Fibroblast of peridontal ligament (primary cell): Measurements from ENCODE around the gene HAUS7.

Experiments
- DNase-seq: peaks from one replicate; pipeline ENCODE4 v3.0.0-alpha.2; 2010; ENCODE audit errors: extremely low read depth

Gene HAUS7

DNA sequence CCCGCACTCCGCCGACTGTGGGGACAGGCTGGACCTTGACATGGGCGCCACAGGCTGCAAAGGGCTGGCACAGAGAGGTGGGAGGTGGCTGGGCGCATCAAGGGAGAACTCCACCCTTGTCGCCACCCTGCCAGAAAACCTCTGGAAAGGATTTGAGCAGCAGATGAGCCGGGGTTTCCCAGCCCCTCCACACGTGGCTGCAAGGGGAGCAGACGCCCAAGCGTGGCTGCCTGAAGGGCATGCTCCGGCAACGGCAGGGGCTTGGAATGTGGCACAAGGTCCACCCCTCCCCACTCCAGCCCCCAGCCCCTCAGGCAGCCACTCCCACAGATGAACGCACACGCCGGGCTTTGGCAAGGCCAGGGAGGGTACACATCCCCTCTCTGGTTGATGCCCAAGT is 29.0 kb upstream of the HAUS7 start:
- DNase-seq, result no peak

GRCh38 chrX:153498453-153498852 is 28.1 kb upstream of the HAUS7 start:
- no peak for DNase-seq

DNA sequence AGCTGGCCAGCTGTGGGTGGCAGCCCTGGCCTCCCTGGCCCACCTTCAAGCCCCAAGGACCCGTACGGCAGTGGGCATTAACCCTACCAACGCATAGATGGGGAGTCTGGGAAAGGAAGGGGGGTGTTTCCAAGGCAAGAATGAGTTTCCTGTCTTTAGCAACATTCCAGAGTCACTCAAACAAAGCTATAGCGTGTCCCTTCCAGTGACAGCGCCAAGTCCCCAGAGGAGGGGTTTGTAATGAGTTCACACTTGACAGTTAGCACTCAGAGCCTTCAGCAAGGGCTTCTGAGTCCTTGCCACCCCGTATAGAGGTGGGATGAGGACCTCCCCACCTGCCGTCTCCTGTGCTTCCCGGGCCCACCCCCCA is 26.2 kb upstream of the HAUS7 start:
- no peak for DNase-seq

DNA sequence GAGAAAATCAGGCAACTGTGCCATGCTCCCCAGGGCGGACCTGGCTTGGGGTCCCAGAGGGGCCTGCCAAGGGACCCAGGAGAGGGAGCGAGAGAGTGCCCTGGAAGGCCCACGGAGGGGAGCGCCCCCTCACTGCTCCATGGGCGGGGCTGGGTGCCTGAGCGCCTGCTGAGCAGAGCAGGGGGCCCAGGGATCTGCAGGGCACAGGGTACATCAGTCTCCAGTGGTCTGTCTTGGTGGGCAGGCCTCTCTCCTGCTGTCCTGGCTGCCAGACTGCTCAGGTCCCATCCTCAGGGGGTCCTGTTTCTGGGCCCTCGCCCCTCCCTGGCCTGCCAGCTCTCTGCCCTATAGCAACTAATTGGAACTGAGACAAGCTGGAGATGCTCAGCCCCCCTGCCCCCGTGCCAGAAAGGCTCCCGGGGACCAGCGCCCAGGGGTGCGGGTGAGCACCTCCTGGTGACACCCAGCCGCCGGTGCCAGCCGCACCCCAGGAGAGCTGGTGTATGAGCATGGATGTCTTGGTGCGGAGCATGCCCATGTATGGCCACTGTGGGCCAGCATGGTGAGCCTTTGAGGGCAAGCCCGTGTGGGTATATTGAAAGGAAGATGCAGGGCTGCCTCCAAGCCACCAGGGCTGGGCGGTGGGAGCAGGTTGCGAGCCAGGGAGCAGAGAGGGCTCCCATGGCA is 25.7 kb upstream of the HAUS7 start:
- no peak for DNase-seq

GRCh38 chrX:153495362-153495751 is 25.0 kb upstream of the HAUS7 start:
- peak; percentile 32 for DNase-seq

DNA sequence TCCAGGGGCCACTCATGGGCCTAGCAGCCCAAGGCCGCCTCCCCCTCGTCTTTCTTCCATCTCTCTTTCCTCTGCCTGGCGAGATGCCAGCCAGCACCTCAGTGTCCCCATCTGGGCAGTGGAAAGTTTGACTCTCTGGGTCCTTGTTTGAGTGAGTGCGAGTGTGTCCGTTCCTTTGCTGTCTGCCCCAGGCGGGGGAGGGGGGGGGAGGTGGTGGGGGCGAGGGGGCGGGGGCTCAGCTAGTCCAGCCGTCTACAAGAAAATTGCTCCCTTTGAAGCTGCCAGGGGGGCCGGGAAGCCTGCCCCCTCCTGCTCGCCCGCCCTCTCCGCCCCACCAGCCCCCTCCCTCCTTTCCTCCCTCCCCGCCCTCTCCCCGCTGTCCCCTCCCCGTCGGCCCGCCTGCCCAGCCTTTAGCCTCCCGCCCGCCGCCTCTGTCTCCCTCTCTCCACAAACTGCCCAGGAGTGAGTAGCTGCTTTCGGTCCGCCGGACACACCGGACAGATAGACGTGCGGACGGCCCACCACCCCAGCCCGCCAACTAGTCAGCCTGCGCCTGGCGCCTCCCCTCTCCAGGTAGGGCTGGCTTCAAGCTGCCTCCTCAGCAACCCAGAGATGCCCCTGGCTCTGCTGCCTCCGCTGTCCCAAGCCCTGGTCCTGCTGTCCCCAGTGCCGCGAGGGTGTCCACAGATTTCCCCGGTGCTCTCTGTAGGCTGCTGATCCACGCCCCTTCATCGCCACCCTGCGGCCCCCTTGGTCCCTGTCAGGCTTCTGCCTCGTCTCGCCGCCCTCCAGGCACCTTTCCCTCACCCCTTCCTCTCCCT is 24.4 kb upstream of the HAUS7 start, which contains the start of gene BGN:
Gene BGN (plus strand): TSS at position 440 of the 821 bp plus-strand sequence. CDS start 9,652 bp downstream, outside the sequence.
- DNase-seq, result peak; percentile 23

DNA sequence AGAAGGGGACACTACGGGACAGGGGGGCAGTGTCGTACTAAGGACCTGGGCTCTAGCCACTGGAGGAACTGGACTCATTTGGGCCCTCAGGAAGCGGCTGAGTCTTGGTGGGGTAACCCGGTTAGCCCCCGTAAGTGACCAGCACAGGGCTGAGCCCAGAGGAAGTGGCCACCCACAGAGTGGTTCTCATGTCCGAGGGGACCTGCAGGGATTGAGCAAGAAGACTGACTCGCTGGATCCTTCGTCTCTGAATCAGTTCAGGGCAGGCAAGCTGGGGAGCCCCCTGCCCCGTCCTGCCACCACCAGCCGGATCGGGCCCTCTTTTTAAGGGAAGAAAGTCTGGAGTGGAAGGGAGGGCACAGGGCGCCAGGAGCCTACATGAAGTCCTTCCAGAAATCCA is 23.7 kb upstream of the HAUS7 start:
- DNase-seq, result no peak

- no peak for DNase-seq
Observed at GRCh38 chrX:153493085-153493484, 22.7 kb upstream of the HAUS7 start.

GRCh38 chrX:153492543-153492942 is 22.2 kb upstream of the HAUS7 start:
- DNase-seq, result no peak

- DNase-seq, result no peak
Observed at GRCh38 chrX:153491918-153492317, 21.5 kb upstream of the HAUS7 start.

GRCh38 chrX:153491351-153491914 is 21.1 kb upstream of the HAUS7 start:
- no peak for DNase-seq

DNA sequence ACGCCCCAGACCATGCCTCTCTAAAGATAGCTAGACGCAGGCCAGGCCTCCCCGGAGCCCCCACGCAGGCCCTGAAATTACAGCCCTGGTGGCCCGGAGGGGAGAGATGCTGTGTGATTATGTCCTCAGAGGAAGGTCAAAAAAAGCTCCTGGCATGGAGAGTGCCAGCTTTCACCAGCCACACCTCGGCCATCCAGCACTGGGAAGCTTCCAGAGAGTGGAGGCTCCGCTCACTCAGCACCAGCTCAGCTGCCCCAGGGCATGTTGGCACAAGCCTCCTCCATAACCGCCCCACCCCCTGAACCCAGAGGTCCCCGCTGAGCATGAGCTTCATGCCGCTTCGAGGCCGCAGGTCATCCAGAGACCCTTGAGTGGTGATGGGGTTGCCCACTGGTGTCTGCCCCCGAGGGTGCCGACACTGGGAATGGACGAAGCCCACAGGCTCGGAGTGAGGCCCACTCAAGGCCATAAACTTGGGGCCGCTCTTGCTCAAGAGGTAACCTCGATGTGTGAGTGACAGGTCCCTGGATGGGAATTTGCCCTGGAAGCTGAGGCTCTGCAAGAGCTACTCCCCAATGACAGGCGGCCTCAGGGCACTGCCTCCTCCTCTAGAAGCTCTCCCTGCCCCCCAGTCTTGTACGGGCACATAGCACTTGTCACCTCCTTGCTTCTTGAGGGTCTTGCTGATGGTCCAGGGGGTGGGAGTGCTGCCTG is 20.0 kb upstream of the HAUS7 start:
- DNase-seq, result no peak

- DNase-seq, result peak; percentile 19
Observed at GRCh38 chrX:153488231-153488914, 18.0 kb upstream of the HAUS7 start.

DNA sequence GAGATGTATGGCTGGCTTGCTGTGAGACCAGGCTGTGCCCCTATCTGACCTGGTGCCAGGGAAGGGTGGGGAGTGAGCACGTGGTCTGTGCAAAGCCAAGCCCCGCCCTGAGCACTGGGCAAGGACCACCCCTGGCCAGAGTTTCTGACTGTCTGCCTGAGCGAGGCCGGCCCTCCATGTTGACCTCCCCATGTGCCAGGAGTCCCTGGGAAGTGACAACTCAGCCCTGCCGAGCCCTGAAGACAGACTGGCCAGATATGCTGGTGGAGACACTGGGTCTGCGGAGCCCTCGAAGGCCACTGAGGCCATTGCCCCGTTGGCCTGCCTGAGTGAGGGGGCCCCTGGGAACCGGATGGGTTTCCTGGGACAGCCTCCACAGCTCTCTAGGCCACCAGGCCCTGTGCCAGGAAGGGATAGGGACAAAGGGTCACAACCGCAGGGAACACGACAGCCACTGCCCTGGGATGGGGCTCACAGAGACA is 17.3 kb upstream of the HAUS7 start:
- no peak for DNase-seq

- no peak for DNase-seq
Observed at GRCh38 chrX:153486171-153486570, 15.8 kb upstream of the HAUS7 start.

GRCh38 chrX:153485396-153486080 is 15.2 kb upstream of the HAUS7 start:
- no peak for DNase-seq

GRCh38 chrX:153482376-153483015 is 12.1 kb upstream of the HAUS7 start:
- no peak for DNase-seq

GRCh38 chrX:153481043-153481442 is 10.7 kb upstream of the HAUS7 start:
- no peak for DNase-seq

DNA sequence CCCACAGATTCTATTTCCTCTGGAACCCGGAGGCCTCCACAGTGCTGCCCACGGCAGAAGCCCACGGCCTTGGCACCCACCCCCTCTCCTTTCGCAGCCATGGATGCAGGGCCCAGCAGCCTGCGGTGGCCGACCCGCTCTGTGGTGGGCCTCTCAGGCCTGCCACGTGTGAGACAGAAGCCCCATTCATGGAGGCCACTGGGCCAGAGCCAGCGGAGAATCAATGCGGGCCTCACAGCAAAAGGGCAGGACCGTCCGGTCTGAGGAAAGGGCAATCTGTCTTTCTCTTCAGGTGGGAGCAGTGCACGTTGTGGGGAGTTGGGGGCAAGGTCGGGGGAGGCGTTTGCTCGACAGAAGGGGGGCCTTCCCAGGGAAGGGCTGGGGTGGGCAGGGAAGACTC is 8.4 kb upstream of the HAUS7 start:
- DNase-seq, result no peak

- no peak for DNase-seq
Observed at GRCh38 chrX:153477901-153478300, 7.5 kb upstream of the HAUS7 start.
